SKM-1 (cell line): ENCODE results near the gene MYD88.

Experiments used
- DNase-seq: peaks from one replicate; lab custom pipeline; 2025; ENCODE audit not compliant: unreplicated experiment; lab: John Stamatoyannopoulos, UW

MYD88 gene

GRCh38 chr3:38163841-38164642 is 25.6 kb downstream of the MYD88 start:
- DNase-seq = no peak

GRCh38 chr3:38164643-38164951 is 26.1 kb downstream of the MYD88 start:
- DNase-seq = no peak

GRCh38 chr3:38164952-38165721 is 26.7 kb downstream of the MYD88 start, which contains the start of gene OXSR1:
TSS of gene OXSR1 (plus strand) at chr3:38165537. CDS start at chr3:38165877, 340 bp downstream.
- DNase-seq = peak; percentile 99

DNA sequence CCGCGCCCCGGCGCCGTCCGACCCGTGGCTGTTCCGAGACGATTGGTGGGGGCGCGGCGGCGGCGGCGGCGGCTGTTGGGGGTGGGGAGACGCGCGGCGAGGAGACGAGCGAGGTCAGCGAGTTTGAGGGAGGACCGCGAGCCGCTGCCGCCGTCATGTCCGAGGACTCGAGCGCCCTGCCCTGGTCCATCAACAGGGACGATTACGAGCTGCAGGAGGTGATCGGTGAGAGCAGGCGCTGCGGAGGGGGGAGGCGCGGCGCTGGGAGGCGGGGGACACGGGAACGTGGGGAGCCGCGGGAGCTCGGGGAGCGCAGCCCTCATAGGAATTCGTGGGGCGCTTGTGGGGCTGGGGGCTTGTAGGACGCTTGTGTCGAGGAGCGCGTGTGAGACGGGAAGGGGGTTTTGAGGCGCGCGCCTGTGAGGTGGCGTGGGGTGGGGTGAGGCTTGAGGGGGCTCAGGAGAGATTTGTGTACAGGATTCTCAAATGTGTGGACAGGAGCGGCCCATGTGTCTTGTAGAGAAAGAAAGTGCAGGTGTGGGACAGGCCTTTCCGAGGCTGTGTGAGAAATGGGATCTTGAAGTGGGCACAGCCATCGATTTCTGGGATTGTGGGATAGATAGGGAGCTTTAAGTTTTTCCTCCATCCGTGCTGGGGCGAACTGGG is 27.4 kb downstream of the MYD88 start:
- DNase-seq = no peak

GRCh38 chr3:38167591-38167990 is 29.1 kb downstream of the MYD88 start:
- DNase-seq = no peak

GRCh38 chr3:38168151-38169026 is 29.9 kb downstream of the MYD88 start:
- DNase-seq = no peak

DNA sequence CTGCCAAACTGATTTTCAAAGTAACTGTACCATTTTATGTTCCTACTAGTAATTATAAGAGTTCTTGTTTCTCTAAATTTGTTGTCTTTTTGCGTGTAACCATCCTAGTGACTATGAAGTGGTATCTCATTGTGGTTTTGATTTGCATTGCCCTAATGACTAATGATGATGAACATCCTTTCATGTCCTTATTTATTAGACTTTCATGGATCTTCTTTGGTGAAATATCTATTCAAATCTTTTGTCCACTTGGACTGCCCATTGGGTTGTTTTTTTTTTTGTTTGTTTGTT is 30.5 kb downstream of the MYD88 start:
- DNase-seq = no peak

DNA sequence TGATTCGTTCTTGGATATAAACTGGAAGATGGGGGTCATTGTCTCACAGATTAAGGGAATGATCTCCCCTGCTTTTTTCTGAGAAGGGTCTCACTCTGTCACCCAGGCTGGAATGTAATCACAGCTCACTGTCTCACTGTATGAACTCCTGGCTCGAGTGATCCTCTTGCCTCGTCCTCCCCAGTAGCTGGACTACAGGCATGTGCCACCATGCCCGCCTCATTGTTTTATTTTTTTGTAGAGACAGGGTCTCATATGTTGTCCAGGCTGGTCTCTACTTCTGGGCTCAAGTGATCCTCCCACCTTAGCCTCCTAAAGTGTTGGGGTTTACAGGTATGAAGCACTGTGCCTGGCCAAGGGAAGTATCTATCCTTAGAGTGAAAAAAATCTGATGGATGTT is 32.3 kb downstream of the MYD88 start:
- no peak for DNase-seq

- no peak for DNase-seq
Observed at GRCh38 chr3:38171622-38172021, 33.2 kb downstream of the MYD88 start.

DNA sequence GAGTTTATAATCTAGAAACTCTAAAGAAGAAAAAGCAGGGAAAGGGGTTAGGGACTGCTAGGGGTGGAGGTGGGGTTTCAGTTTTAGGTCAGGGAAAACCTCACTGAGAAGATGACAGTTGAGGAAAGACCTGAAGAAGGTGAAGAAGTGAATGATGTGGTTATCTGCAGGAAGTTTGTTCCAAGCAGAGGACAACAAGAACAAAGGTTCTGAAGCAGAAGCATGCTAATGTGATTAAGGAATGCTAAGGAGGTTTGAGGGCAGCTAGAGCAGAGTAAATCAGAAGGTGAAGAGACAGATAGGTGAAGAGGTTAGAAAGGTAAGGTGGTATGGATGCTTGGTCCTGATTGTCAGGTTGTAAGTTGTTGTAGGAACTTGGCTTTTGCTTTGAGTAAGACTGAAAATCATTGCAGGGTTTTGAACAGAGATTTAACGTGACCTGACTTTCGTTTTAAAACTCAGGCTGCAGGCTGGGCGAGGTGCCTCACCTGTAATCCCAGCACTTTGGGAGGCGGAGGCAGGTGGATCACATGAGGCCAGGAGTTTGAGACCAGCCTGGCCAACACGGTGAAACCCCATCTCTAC is 35.5 kb downstream of the MYD88 start:
- DNase-seq = no peak

DNA sequence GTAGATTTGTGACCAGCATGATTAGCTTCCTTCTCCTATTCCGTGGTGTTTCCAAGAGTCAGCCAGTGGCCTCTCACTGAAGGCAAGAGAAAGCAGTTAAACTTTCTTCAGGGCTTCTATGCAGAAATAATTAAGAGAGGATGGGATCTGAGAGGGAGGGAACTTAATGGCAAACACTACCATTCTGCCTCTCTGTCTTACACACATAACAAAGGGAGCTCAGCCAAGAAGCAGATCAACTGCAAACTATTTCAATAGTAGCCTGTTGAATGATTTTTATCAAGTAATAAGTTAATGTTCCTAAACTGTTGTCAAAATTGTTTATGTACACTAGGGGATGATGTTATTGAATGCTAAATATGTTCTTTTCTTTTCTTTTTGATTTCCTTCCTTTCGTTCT is 38.7 kb downstream of the MYD88 start:
- no peak for DNase-seq

DNA sequence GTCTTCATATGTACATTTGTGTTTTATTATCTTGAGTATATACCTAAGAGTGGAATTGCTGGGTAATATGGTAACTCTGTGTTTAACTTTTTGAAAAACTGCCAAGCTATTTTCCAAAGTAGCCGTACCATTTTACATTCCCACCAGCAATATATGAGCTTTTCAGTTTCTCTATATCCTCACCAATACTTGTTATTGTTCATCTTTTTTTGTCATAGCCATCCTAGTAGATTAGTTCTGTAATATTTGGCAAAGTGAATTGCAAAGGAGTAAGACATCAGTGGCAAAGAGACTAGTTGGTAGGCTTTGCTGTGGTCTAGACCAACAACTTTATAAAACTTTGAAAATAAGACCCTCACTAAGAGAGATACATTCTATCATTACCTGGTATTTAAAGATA is 48.3 kb downstream of the MYD88 start:
- DNase-seq = no peak

- no peak for DNase-seq
Observed at GRCh38 chr3:38190481-38190881, 52.0 kb downstream of the MYD88 start.
